OCI-LY1 (cell line): ENCODE results near the gene TMIE.
"Not testable (repeated sequence)": the region's sequence is repeated elsewhere in the genome, so short reads cannot be mapped to it uniquely, and the experiment has no call there.

ENCODE experiments used
- H2AFZ ChIP-seq: fragments of 200-600 bp; sonication (generic), shearing (Covaris generic); 2 replicates; pipeline ENCODE4 v1.6.0; 2014; ENCODE audit warnings: antibody characterized with exemption, mild to moderate bottlenecking, low read length
- H3F3A ChIP-seq: fragments of 200-600 bp; sonication (generic), shearing (Covaris generic); 2 replicates; pipeline ENCODE4 v1.6.0; 2014; ENCODE audit warnings: mild to moderate bottlenecking, antibody characterized with exemption, low read length, moderate library complexity; ENCODE audit not compliant: insufficient read depth
- H3K27ac ChIP-seq: fragments of 200-600 bp; sonication (generic); 2 replicates; pipeline ENCODE4 v1.5.1; 2014; ENCODE audit warnings: low read length, mixed run types, mild to moderate bottlenecking, low read depth; ENCODE audit not compliant: poor library complexity, severe bottlenecking
- H3K27me3 ChIP-seq: fragments of 200-600 bp; sonication (generic); 2 replicates; pipeline ENCODE4 v1.6.0; 2014; ENCODE audit warnings: antibody characterized with exemption, mild to moderate bottlenecking, low read length, moderate library complexity; ENCODE audit not compliant: insufficient read depth
- H3K36me3 ChIP-seq: fragments of 200-600 bp; sonication (generic); 2 replicates; pipeline ENCODE4 v1.6.1; 2014; ENCODE audit warnings: mild to moderate bottlenecking, antibody characterized with exemption, low read length, moderate library complexity, mixed read lengths; ENCODE audit not compliant: insufficient read depth
- H3K4me1 ChIP-seq: fragments of 200-600 bp; sonication (generic); 2 replicates; pipeline ENCODE4 v1.5.1; 2014; ENCODE audit warnings: mild to moderate bottlenecking, low read length, moderate library complexity; ENCODE audit not compliant: insufficient read depth, severe bottlenecking
- H3K4me2 ChIP-seq: fragments of 200-600 bp; sonication (generic), shearing (Covaris generic); 2 replicates; pipeline ENCODE4 v1.6.1; 2014; ENCODE audit warnings: low read length
- H3K4me3 ChIP-seq: fragments of 200-600 bp; sonication (generic); 2 replicates; pipeline ENCODE4 v1.5.1; 2014; ENCODE audit warnings: low read length, low read depth, mild to moderate bottlenecking, mixed read lengths; ENCODE audit not compliant: poor library complexity, severe bottlenecking
- H3K79me2 ChIP-seq: fragments of 200-600 bp; shearing (Covaris generic); 2 replicates; pipeline ENCODE4 v1.6.1; 2016; ENCODE audit warnings: mixed run types, low read length, mixed read lengths; ENCODE audit not compliant: insufficient read depth
- H3K9ac ChIP-seq: fragments of 200-600 bp; sonication (generic), shearing (Covaris generic); 2 replicates; pipeline ENCODE4 v1.6.1; 2014; ENCODE audit warnings: mild to moderate bottlenecking, low read length, mixed read lengths
- H3K9me2 ChIP-seq: fragments of 200-600 bp; sonication (generic), shearing (Covaris generic); 2 replicates; pipeline ENCODE4 v1.6.1; 2014; ENCODE audit warnings: low read depth, mild to moderate bottlenecking, low read length, mixed read lengths
- H3K9me3 ChIP-seq: fragments of 200-600 bp; shearing (Covaris generic); 2 replicates; pipeline ENCODE4 v1.6.1; 2014; ENCODE audit warnings: low read length, mixed read lengths
- H4K20me1 ChIP-seq: fragments of 200-600 bp; sonication (generic), shearing (Covaris generic); 2 replicates; pipeline ENCODE4 v1.6.0; 2016; ENCODE audit warnings: mild to moderate bottlenecking, low read length; ENCODE audit not compliant: insufficient read depth
- CTCF ChIP-seq: fragments of 200-600 bp; sonication (generic), shearing (Covaris generic); IDR thresholded peaks from 2 replicates; pipeline ENCODE4 v1.5.1; 2017; ENCODE audit warnings: mild to moderate bottlenecking, antibody characterized with exemption, low read length, moderate library complexity, mixed read lengths
- EZH2 ChIP-seq: fragments of 200-600 bp; sonication (generic), shearing (Covaris generic); IDR thresholded peaks from 2 replicates; pipeline ENCODE4 v1.8.0; 2017; ENCODE audit warnings: borderline replicate concordance, mixed run types, mild to moderate bottlenecking, antibody characterized with exemption, low read length, moderate library complexity, mixed read lengths

TMIE gene

GRCh38 chr3:46737329-46737731, 36.1 kb downstream of the TMIE start:
- Histone ChIP-seq H3F3A (no peaks in the 10 kb centered on the region), H3K4me1 (no peaks in the 10 kb centered on the region), H3K4me3 (no peak overlapping the region), H4K20me1 (no peaks in the 10 kb centered on the region), H3K27me3 (no peaks in the 10 kb centered on the region), H3K9ac (no peak overlapping the region), H3K4me2 (no peak overlapping the region), H2AFZ (no peak overlapping the region), H3K9me3 (no peaks in the 10 kb centered on the region), H3K79me2 (no peaks in the 10 kb centered on the region), H3K36me3 (no peaks in the 10 kb centered on the region), H3K9me2 (no peaks in the 10 kb centered on the region), H3K27ac (no peak overlapping the region)
- no peak for TF ChIP-seq EZH2
- no peak for TF ChIP-seq CTCF

- H3K27me3 ChIP-seq, H3K9me2 ChIP-seq, H3K9me3 ChIP-seq, H3K4me3 ChIP-seq, H3F3A ChIP-seq, H3K4me2 ChIP-seq, H2AFZ ChIP-seq, H3K4me1 ChIP-seq, H3K9ac ChIP-seq, H4K20me1 ChIP-seq, H3K27ac ChIP-seq, H3K36me3 ChIP-seq, H3K79me2 ChIP-seq: not testable (repeated sequence)
These were observed 38.4 kb downstream of the TMIE start for GRCh38 chr3:46739565-46739964.

DNA sequence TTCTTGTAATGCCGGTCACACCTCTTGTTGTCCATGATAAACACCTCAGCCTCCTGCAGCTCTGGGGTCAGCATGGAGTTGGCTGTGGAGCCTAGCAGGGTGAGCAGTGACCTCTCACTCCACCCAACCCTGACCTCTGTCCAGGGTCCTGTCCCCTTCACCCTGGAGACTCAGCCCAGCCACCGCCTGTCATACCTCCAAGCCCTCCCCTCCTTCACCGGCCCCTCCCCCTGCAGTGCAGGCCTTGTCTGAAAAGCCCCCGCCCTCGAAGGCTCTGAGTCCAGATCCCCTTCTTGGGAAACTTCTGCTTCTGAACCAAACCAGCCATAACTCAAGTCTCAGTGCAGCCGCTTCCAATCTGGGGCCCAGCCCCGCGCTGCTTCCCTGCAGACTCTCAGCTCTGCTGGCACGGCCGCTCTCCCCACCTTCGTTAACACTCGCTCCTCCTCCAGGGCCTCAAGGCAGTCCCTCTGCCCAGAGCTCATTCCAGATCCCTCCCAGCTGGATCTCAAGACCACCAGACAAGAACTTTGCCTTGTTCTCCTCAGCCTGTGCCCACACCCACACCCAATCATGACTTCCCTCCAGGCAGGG, 41.9 kb downstream of the TMIE start:
- TF ChIP-seq EZH2, result no peak
- no peak overlapping the region for H3K4me2 ChIP-seq
- no peaks in the 10 kb centered on the region for H3K9me3 ChIP-seq
- no peak overlapping the region for H3K4me3 ChIP-seq
- no peaks in the 10 kb centered on the region for H3K4me1 ChIP-seq
- no peaks in the 10 kb centered on the region for H3F3A ChIP-seq
- H3K36me3 ChIP-seq, result no peaks in the 10 kb centered on the region
- no peak overlapping the region for H2AFZ ChIP-seq
- no peak overlapping the region for H3K27ac ChIP-seq
- H3K27me3 ChIP-seq, result no peaks in the 10 kb centered on the region
- H4K20me1 ChIP-seq, result no peaks in the 10 kb centered on the region
- no peaks in the 10 kb centered on the region for H3K9me2 ChIP-seq
- no peaks in the 10 kb centered on the region for H3K79me2 ChIP-seq
- no peak overlapping the region for H3K9ac ChIP-seq

- Histone ChIP-seq H3K4me2 (no peak overlapping the region), H3K79me2 (no peaks in the 10 kb centered on the region), H3K9ac (no peak overlapping the region), H3K4me1 (no peaks in the 10 kb centered on the region), H2AFZ (no peak overlapping the region), H3F3A (no peaks in the 10 kb centered on the region), H4K20me1 (no peaks in the 10 kb centered on the region), H3K9me3 (no peaks in the 10 kb centered on the region), H3K27ac (no peak overlapping the region), H3K27me3 (peaks cover 6% of the 10 kb centered on the region; the same call in 1 of the 2 replicates), H3K36me3 (no peaks in the 10 kb centered on the region), H3K4me3 (no peak overlapping the region), H3K9me2 (no peaks in the 10 kb centered on the region)
- TF ChIP-seq CTCF, result no peak
- no peak for TF ChIP-seq EZH2
These were observed 45.5 kb downstream of the TMIE start for GRCh38 chr3:46746711-46747110.
